UCSD-AML1 (cell line): ENCODE measurements around the gene NTSR1.

ENCODE experiments used
- DNase-seq: peaks from one replicate; lab custom pipeline; 2025; ENCODE audit not compliant: unreplicated experiment; lab: John Stamatoyannopoulos, UW

Gene NTSR1

DNA sequence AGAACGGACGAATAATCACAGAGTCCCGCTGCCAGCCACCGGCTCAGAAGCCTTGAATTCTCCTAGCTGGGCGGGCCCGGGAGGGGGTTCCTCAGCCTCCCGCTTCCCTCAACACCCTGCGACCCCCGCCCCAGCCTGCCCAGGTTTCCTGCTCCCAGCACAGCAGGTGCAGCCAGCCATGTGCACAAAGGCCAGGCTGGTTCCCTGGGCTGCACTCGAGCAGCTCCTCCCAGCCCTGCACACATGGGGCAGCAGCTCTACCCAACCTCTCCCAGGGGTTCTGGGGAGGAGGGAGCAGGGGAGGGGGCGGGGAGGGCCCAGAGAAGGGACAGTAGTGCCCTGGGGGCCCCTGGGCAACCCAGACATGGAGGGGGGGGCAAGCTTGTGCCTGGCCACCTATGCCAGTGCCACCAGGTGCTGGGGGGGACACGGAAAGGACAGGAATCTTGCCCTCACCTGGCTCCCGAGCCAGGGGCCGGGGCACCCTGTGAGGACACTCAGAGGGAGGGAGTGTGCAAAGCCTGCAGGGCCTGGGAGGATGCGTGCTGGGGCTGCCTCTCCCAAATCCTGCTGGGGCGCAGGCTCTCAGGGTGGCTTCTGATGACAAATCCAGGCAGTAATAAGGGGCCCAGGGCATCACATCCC, 1.2 kb upstream of the NTSR1 start:
- DNase-seq, result no peak

DNA sequence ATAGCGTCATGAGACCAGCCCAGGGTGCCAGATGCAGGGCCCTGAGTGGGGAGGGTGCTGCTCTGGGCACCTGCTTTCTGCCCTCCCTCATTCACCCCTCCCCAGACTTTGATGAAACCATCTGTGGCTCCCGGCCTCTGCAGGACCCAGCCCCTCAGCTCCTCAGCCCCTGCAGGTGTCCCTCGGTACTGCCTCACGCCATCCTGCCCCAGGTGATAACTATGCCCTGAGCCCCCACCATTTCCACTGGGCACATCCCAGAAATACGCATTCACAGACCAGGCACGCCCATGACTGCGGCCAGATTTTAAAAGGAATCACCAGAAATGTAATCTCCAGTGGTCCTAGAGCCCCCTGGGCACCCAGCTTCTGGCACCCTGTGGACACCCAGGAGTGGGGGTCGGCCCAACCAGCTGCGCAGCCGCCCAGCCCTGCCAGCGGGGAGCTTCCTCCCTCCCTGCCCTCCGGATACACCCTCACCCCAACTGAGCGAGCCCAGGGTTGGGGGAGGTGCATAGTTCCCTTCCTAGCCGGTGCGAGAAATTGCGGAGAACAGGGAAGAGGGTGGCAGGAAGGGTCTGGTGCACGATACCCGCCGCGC, 615 bp upstream of the NTSR1 start:
- peak; percentile 33 for DNase-seq

DNA sequence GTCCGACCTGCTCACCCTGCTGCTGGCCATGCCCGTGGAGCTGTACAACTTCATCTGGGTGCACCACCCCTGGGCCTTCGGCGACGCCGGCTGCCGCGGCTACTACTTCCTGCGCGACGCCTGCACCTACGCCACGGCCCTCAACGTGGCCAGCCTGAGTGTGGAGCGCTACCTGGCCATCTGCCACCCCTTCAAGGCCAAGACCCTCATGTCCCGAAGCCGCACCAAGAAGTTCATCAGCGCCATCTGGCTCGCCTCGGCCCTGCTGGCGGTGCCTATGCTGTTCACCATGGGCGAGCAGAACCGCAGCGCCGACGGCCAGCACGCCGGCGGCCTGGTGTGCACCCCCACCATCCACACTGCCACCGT, 885 bp downstream of the NTSR1 start:
- DNase-seq, result no peak

DNA sequence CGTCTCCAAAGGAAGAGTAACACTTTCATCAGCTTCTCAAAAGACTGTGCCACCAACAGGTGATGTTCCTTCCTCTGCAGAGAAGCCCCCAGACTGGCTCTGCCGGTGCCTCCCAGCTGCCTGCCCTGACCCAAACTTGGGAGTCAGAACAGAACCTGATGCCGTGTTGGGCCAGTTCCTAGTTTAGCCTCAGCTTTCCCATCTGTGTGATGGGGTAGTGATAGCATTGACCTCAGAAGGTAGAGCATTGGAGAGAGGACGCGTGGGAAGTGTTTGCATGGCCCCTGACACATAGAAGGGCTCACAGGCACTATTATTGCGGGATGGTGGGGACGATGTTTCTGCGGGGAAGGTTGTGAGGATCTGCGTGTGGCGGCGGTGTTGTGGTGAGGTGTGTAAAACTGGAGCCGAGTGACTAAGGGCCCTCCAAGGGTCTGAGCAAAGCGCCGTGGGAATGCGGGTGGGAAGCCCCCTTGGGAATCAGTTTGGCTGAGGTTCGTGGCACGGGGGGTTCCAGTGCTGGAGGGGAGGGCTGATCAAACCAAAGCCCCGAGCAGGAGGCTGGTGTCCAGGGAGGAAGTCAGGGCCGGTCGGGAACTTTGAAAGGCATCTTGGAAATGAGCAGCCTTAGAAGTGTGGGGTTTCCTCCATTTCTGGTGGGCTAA, 1.7 kb downstream of the NTSR1 start:
- no peak for DNase-seq

DNA sequence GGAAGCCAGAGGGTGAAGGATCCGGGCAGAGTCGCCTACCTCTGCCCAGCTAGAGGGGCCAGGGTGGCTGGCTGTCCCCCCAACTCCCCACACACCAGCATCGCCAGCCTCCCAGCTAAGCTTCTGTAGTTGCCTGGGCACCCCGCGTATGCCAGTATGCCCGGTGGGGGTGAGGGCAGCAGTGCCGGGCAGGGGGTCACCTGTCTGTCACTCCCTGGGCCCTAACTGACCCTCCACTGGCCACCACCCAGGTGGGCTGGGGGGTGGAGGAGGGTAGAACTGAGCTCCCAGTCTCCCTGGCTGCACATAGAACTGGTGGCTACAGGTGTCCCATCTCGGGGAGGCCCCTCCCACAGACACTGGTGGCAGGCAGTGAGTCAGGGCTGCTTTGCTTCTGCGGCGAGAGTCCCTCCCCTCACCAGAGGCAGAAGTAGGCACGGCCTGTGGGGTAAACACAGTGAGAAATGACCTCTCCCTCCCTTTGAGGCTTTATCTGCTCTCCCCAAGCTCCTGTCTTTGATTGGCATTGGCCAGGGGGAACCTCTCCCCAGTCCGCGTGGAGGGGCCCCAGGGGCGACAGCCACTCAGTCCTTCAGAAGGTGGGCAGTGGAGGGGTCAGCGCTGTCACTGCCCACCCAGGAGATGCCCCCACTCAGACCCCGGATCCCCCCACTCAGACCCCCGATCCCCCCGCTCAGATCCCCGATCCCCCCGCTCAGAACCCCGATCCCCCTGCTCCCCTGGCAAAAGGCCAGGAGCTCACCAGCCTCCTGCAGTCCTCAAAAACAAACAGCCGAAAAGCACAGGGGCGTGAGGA, 2.5 kb downstream of the NTSR1 start:
- DNase-seq, result no peak

DNA sequence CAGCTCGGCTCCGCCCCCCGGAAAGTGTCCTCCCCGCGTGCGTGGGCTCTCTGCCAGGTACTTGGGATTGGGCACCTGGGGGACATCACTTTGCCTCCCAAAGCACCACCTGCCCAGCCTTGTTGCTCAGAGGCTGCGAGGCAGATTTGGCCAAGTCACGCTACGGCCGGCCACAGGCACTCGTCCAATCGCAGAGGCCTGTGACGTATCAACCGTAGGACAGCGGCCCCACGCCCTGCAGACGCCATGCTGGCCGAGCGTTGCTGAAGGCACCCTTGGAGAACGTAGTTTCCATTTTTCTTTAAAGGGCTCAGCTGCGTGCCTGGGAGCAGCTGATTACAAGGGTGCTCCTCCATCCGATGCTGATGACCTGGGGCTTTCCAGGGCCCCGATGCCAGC, 3.1 kb downstream of the NTSR1 start:
- no peak for DNase-seq

DNA sequence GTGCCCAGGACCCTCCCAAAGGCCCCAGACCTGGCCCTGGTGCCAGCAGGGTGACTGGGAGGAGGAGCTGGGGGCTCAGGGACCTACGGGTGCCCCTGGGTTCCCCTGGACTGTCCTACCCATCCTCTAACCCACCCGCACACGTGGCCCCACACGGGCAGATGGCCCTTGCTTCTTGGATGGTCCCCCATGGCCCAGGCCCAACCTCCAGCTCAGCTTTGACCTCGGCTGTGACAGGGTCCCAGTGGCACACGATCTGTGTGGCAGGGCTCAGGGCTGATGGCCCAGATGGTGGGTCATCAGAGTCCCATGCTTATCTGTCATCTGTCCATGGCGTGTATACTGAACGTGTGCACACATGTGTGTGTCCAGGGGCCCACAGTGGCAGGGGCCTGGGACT, 4.0 kb downstream of the NTSR1 start:
- DNase-seq, result no peak

DNA sequence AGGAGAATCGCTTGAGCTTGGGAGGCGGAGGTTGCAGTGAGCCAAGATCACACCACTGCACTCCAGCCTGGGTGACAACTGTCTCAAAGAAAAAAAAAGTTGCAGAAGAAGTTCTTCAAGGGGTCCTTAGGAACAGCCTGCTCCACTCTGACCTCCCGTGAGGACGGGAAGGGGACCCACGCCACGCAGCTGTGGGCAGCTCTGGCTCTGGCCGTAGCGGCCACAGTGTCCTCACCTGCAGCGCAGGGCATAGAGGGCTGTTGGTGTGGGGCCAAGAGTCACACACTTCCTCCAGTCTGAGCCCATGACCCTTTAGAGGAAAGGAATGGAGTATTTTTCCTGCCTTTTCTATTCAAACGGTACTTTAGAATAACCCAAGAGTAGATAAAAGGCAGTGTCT, 5.4 kb downstream of the NTSR1 start:
- DNase-seq, result no peak

DNA sequence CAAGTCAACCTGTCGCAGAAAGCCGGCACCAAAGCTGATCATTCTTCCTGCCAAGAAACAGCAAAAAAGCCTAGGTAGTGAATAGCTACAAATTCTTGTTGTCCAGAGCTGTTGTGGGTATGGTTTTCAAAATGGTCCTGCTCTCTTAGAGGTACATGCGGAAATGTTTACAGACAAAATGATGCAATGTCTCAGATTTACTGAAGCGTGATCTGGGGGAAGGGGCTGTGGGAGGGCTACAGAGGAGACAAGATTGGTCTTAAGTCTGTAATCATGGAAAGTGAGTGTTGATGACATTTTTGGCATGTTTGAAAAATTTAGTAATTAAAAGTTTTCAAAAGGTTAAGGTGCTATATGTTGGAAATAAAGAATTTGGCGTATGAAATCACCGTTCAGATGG, 6.2 kb downstream of the NTSR1 start:
- no peak for DNase-seq

DNA sequence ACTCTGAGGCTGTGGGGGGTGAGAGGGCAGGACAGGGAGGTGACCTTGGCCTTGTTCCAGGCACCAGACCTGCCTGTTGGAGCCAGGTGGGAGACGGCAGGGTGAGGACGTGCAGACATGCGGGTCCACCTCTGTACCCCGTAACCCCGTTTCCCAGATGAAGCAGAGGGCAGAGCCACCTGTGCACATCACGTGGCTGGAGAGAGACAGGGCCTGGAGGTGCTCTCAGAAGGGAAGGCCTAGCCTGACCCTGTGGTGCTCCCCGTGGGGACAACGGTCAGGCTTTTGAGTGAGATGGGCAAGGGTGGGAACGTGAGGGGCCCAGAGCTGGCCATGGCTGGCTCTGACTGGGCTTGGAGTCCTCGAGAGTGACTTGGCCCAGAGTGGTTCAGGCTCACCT, 6.6 kb downstream of the NTSR1 start:
- DNase-seq, result no peak

DNA sequence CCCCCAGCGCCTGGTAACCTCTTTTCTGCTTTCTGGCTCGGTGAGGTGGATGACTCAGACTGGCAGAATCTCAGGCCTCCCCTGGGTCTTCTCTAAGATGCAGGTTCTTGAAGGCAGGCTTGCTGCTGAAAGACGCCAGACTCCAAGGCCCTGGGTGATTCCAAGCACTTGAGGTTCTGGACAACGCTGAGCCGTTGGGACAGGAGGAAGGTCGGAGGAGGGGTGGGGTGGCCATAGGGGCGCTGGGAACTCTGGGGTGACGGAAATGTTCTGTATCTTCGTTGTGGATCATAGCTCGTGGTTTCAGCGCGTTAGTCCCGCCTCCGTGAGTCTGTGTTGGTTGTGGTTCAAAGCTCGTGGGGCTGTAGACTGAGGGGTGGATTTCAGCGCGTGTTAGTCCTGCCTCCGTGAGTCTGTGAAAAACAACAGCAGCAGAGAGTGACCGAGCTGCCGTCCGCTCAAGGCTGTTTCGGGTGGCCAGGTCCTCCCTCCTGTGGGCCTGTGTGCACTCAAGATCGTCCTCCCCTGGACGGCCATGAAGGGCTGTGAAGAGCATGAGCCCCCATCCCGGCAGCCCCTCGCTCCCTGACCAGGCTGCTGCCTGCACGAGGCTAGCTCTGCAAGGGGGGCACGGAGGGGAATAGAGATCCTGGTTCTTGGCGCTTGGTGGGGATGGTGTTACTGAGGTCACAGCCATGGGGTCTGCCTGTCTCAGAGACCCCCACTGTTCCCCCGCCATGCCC, 7.7 kb downstream of the NTSR1 start:
- no peak for DNase-seq

DNA sequence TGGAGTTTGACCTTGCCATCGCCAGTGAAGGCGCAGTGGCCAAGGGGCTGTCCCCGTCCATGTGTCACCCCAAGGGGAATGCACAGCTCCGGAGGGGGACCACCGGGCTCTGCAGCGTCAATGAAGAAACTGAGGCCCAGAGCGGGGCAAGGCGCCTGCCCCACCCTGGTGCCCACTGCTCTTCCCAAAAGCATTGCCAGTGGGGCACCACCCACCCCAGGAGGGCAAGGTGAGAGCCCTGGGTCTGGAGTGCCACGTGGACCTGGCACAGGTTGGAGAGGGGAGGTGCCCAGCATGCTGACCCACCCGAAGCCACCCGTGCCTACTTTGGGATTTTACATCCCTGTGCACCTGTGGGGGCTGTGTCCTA, 8.3 kb downstream of the NTSR1 start:
- no peak for DNase-seq

DNA sequence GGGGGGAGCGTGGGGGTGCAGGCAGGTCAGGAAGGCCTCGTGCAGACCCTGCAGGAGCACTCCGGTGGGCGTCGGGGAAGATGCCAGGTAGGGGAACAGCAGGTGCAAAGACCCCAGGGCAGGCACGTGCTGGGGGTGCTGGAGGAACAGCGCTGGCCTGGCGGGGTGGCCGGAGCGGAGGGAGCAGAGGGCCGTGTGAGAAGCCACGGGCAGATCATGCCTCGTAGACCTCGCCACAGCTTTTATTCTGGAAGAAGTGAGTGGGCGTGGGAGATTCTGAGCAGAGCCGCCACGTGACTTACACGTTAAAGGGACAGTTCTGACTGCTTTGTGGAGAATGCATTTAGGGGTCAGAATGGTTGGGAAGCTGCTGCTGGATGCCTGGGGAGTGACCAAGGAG, 9.3 kb downstream of the NTSR1 start:
- no peak for DNase-seq

DNA sequence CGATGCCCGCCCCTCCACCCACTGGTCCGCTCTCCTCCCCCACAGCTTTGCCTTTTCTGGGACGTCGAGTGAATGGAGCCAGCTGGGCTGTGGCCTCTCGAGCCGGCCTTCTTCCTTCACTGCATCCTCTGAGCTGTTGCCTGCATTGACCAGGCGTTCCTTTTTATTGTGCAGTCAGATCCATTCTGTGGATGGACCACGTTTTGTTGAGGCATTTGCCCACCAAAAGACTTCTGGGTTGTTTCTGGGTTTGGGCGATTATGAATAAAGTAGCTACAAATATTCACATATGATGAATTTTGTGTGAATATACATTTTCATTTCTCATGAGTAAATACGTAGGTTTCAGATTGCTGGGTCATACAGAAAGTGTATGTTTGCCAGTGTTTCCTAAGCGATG, 9.9 kb downstream of the NTSR1 start:
- no peak for DNase-seq

DNA sequence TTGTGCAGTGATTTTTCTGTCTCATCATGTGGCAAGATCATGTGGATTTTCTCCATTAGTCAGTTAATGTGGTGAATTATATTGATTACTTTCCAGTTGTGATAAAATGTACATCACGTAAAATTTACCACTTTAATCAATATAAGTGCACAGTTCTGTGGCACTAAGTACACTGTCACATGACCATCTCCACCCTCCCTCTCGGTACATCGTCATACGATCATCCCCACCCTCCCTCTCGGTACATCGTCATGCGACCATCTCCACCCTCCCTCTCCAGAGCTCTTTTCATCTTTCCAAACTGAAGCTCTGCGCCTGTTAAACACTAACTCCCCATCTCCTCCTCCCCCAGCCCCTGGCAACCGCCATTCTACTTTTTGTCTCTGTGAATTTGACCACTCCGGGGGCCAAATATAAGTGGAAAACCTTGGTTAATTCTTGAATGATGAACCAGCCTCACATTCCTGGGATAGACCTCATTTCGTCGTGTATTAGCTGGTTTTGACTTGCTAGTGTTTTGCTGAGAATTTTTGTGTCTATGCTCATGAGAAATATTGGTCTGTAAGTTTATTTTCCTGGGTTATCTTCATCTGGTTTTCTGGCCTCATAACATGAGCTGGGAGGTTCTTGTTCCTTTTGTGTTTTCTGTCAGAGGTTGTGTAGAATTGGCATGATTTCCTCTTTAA, 10.8 kb downstream of the NTSR1 start:
- no peak for DNase-seq

DNA sequence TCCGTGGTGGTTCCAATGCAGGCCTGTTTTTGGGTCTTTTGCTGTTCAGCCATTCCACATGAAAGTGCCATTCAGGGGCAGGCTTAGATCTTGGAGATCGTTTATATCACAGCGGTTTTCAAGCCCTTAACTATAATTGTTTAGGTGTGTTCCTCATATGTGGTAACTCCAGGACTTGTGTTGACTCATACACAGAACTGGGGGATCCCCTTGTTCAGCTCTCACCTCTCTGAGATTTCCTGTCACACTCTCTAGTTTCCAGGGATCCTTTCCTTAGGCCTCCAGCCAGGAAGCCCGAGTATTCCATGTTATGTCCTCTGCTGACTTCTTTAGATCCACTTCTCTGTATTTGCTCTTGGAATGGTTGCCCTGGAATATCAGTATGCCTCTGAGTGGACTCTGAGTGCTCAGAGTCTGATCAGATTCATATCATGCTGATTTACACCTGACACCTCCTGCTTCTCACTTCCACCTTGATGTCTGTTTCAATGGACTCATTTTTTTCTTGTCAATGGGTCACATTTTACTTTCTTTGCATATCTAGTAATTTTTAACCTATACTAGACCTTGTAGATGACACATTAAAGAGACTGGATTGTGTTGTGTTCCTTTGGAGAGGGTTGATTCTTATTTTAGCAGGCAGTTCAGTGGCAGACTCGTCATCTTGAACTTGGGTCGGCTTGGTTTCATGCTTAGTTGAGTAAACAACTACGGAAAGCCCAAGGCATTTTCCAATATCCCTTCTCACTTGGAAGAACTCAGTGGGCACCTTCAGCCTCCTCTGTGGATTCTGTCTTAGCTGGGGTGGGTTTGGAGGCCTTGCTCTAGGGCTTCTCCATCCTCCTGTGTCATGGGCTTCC, 13.1 kb downstream of the NTSR1 start:
- no peak for DNase-seq

DNA sequence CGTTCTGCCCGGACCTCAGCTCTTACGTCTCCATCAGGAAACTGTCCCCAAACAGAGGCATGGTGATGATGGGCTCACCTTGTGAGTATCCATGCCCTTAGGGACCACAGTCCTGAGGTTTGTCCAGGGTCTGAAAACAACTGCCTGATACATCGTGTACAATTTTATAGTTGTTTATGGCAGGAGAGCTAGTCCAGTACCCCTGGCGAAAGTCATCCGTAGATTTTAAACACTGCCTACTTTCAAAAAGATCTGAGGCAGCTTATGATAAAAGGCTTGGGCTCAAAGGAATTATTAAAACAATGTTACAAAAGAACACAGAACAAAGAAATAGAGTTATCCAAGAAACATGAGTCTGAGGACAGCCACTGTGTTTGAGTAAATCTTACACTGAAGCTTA, 14.0 kb downstream of the NTSR1 start:
- DNase-seq, result no peak

DNA sequence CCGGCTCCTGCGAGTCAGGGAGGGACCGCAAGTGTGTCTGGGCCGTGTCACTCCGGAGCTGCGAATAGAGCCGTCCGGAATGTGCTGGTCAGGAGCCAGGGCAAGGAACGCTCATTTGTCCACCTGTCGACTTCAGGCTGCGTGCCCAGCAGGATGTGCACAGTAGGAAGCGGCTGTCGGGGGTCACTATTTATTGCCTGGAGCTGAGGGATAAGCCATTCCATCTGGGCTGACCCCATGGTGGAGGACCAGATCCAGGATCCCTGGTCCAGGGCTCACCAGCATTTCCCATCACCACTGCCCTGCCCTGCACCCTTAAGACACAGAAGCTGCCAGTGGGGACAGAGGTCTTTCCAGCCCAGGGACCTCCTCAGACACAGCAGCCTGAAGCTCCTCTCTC, 14.7 kb downstream of the NTSR1 start:
- no peak for DNase-seq

DNA sequence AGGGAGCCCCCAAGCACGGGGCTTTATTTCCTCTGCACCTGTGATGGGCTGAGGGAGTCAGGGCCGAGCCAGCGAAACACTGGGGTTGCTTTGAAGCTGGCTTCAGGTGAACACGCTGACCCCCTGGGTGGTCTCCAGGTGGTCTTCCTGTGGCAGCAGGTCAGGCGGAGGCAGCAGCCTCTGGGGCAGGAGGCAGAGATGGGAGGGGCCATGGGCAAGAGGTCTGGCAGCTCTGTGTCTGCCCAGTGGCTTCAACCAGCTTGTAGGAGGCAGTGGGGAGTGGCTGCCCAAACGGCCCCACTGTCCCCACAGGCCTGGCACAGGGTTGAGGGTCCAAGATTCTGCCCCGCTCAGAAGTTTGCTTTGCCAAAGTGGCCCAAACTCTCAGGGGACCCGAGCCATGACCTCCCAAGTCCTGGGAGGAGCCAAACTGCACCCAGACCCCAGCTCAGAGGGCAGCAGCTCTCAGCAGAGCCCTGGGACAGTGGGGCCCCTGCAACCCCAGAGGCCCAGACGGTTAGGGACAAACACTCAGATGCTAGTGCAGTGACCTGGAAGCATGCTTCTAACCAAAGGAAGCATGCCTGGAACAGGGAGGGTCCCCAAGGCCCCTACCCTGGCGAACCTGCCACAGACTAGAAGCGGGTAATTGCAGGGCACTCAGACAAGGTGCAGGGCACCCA, 15.3 kb downstream of the NTSR1 start:
- no peak for DNase-seq
